Measurements from ENCODE around the gene ECI2. TPM values are rescaled to one million over a fixed set of nuclear protein-coding genes. Genes with fewer than 3 reads are reported as not detected.

Gene ECI2
- total RNA-seq, 1 donor from 2014 or later, result 152 TPM

Other genes with a start within 250 kb of the ECI2 start
- gene FAM217A, start 56.4 kb downstream of the ECI2 start, total RNA-seq, result not detected in 2 replicates

All from pulmonary artery endothelial cell (primary cell).